Skeletal muscle cell (primary cell): ENCODE measurements around the gene MCMBP.
"Not testable (repeated sequence)": the region's sequence is repeated elsewhere in the genome, so short reads cannot be mapped to it uniquely, and the experiment has no call there.

Experiments used
- DNase-seq: peaks from one replicate; pipeline ENCODE4 v3.0.0-alpha.2; 2010; ENCODE audit warnings: low read depth
- H3K4me3 ChIP-seq: 2 replicates; pipeline ENCODE4 v1.5.1; 2011; ENCODE audit warnings: low read depth, mild to moderate bottlenecking, control low read depth, low read length, moderate library complexity

MCMBP gene

DNA sequence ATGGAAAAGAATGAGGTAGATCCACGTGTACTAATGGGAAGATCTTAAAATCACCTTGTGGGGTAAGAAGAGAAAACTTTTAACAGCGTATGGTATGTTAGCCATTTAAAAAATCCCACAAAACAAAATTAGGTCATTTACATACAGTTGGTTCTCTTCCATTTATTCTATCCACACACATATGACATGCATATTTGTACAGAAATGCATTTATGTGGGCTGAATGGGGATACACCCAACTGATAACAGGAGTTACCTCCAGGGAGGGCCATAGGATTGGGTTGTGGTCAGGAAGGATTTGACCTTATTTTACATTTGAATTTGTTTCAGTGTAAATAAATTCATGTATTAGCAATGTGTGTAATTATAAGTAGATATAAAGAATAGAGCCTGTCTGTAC is 71.5 kb downstream of the MCMBP start:
- H3K4me3 ChIP-seq = no peak overlapping the region
- no peak for DNase-seq

GRCh38 chr10:119796039-119796438 is 76.6 kb downstream of the MCMBP start:
- H3K4me3 ChIP-seq = no peak overlapping the region
- no peak for DNase-seq

- not testable (repeated sequence) for H3K4me3 ChIP-seq, DNase-seq
Observed at GRCh38 chr10:119795101-119795500, 77.5 kb downstream of the MCMBP start.

- no peak for DNase-seq
- no peak overlapping the region for H3K4me3 ChIP-seq
Observed at GRCh38 chr10:119786117-119786769, 86.4 kb downstream of the MCMBP start.

- no peak for DNase-seq
- no peak overlapping the region for H3K4me3 ChIP-seq
Observed at GRCh38 chr10:119784340-119785067, 88.1 kb downstream of the MCMBP start.

DNA sequence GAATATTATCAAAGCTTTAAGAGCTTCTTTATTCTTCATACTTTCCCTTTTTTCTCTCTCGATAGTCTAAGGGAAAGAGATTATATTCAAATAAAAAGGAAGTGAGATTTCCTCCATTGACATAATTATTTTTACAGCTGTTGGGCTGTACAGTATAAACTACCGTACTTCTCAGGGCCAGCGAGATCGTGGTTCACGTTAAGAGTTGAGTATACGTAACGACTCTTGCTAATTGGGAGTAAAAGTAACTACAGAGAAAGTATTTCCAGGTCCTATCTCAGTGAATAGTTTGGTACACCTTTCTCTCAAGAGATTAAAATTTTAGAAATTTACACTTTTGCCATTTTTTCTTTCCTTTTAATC is 89.0 kb downstream of the MCMBP start:
- H3K4me3 ChIP-seq = no peak overlapping the region
- no peak for DNase-seq

GRCh38 chr10:119782981-119783664 is 89.5 kb downstream of the MCMBP start:
- no peak for DNase-seq
- no peak overlapping the region for H3K4me3 ChIP-seq

- H3K4me3 ChIP-seq = no peak overlapping the region
- no peak for DNase-seq
Observed at GRCh38 chr10:119781498-119781897, 91.1 kb downstream of the MCMBP start.

GRCh38 chr10:119780879-119781480 is 91.7 kb downstream of the MCMBP start:
- no peak for DNase-seq
- no peak overlapping the region for H3K4me3 ChIP-seq
